Stimulated activated CD4-positive, alpha-beta T cell treated with anti-CD3 and anti-CD28 coated beads, Interleukin-15, amount 100 ng/mL, for 1 hour (primary cell): ENCODE data around the gene CHFR.
"Not testable (repeated sequence)": the region's sequence is repeated elsewhere in the genome, so short reads cannot be mapped to it uniquely, and the experiment has no call there.

Experiments
- DNase-seq, 2 donors: peaks; one replicate each; pipeline ENCODE4 v3.0.0-alpha.2; 2020; ENCODE audit warnings: low read depth in 1 of 2, low spot score in 1 of 2

The CHFR gene

DNA sequence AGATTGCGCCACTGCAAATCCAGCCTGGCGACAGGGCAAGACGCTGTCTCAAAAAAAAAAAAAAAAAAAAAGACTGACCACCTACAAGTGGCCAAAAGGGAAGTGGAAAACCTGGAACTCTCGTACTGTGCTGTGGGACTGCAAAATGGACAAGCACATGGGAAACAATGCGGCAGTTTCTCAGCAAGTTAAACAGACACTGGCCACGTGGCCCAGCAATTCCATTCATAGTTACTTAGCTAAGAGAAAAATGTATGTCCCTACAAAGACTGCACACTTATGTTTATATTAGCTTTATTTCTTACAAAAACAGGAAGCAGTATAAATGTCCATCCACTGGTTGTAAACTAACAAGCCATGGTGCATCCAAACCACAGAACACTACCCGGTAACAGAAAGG, 5.6 kb downstream of the CHFR start:
- no peak for DNase-seq

- DNase-seq: not testable (repeated sequence)
Measured at GRCh38 chr12:132874620-132875019, 12.8 kb downstream of the CHFR start.

GRCh38 chr12:132874175-132874574, 13.2 kb downstream of the CHFR start:
- no peak for DNase-seq

- no peak for DNase-seq
Measured at GRCh38 chr12:132873724-132874123, 13.7 kb downstream of the CHFR start.

DNA sequence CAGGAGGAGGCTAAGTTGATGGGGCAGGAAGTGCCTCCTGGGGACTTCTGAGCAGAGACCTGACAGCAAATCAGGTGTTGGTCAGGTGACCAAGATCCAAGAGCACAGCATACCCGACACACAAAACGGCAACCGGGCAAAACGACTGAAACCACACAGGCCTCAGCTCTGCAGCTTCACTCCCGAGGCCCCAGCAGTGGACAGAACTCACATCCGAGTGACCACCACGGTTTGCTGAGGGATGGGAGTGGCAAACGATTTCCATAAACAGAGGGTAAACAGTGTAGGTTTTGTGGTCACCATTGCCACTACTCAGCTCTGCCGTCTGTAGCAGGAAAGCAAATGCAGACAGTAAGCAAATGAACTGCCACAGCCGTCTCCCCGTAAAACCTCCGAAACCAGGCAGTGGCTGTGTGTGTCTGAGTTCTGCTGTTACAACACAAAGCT, 14.4 kb downstream of the CHFR start:
- DNase-seq: no peak

DNA sequence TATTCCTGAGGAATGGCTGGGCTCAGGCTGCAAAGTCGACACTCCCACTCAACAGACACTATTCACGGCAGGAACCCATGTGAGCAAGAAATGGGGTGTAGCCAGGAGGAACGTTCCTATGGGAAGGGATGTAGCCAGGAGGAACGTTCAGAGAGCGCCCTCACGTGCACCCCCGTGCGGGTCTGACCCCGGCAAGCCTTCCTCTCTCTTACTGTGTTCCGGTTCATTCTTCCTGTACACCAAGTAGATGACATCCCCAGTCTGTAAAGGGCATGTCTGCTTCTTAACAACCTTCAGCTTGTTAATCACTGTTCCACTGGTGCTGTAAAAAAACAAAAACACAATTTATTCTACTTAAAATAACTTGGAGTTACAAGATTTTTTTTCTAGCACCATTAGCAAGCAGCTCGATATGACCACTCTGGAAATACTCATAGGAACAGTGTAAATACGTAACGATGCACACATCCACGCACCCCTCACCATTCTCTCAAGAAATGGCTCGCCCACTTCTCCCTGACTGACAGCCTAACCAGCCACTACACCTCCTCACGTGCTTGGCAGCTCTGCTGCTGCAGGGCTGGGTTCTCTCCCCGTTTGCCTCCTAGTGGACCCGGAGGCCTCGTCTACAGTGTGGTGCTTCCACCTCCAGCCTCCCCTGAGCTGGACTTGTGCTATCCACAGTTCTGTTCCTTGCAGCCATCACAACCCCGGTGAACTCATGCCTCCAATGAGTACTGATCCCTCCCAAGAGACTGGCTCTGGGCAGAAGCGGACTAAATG, 15.1 kb downstream of the CHFR start:
- DNase-seq: no peak

- no peak for DNase-seq
Measured at GRCh38 chr12:132869551-132869950, 17.9 kb downstream of the CHFR start.

DNA sequence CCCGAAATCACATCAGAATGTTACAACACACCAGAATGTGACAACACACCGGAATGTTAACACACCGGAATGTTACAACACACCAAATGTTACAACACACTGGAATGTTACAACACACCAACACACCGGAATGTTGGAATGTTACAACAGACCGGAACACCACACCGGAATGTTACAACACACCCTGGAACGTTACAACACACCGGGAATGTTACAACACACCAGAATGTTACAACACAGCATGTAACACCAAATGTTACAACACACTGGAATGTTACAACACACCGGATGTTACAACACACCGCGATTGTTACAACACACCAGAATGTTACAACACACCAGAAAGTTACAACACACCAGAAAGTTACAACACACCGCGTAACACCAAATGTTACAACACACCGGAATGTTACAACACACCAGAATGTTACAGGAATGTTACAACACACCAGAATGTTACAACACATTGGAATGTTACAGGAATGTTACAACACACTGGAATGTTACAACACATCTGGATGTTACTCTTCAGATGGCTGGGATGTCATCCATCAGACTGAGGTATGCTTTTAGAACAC, 21.1 kb downstream of the CHFR start:
- DNase-seq: no peak

- DNase-seq: no peak
Measured at GRCh38 chr12:132861558-132861957, 25.8 kb downstream of the CHFR start.

GRCh38 chr12:132858718-132859266, 28.6 kb downstream of the CHFR start:
- no peak for DNase-seq

DNA sequence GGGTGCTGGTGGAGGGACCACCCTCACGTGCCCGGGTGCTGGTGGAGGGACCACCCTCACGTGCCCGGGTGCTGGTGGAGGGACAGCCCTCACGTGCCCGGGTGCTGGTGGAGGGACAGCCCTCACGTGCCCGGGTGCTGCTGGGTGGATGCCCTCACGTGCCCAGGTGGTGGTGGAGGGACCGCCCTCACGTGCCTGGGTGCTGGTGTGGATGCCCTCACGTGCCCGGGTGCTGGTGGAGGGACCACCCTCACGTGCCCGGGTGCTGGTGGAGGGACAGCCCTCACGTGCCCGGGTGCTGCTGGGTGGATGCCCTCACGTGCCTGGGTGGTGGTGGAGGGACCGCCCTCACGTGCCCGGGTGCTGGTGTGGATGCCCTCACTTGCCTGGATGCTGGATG, 30.4 kb downstream of the CHFR start:
- not testable (repeated sequence) for DNase-seq

- no peak for DNase-seq
Measured at GRCh38 chr12:132856581-132856980, 30.8 kb downstream of the CHFR start.

- DNase-seq: not testable (repeated sequence)
Measured at GRCh38 chr12:132855211-132855610, 32.2 kb downstream of the CHFR start.

DNA sequence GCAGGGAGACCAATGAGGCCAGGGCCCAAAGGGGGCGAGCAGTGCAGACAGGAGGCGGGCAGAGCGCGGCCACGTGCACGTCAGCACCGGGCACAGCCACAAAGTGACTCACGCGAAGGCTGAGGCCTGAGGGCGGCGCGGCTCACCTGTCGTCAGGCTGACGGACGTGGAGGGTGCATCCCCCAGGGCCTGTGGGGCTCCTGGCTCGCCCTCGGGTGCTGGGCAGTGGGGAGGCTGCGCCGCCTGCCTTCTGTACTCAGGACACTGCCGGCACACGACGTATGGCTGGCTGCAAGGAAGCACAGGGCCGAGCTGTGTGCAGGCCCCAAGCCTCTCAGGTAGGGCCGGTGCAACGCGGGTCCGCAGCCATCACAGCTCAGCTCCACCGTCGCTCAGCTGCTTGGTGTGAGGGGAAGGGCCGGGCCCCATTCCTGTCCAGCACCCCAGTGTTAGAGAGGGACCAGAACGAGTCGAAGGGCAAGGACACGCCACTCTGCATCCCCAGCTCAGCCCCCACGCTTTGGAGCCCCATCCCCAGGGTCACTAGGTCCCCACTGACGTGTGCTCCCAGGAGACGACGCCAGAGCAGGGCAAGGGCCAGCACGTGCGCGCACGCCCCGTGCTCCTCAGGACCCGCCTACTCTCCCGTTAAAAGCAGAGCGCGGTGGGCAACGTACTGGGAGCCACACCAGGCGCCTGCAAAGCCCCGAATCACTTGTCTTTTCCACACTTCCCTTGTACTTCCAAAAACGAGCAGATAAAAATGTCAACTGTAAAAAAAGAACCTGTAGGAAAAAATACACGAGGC, 33.9 kb downstream of the CHFR start:
- DNase-seq: no peak

- DNase-seq: no peak
Measured at GRCh38 chr12:132852496-132852895, 34.9 kb downstream of the CHFR start.

- DNase-seq: no peak
Measured at GRCh38 chr12:132851465-132851864, 35.9 kb downstream of the CHFR start.

DNA sequence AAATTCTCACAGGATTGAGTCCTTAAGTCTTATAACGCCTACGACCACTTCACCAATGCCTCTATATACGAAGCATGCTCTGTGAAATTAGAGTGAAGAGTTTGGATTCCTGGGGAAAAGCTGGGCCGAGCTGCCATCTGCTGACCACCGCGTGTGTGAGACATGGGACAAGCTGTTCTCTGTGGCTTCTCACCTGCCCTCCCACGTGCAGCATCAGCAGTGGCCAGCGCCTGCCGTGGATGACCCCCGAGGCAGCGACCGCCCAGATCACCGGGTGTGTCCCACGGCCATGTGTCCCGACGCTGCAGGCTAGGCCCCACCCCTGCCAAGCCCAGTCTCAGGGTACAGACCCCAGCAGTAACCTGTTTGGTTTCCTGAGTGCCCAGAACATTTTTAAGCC, 37.1 kb downstream of the CHFR start:
- DNase-seq: no peak

GRCh38 chr12:132848521-132848920, 38.9 kb downstream of the CHFR start:
- DNase-seq: no peak

DNA sequence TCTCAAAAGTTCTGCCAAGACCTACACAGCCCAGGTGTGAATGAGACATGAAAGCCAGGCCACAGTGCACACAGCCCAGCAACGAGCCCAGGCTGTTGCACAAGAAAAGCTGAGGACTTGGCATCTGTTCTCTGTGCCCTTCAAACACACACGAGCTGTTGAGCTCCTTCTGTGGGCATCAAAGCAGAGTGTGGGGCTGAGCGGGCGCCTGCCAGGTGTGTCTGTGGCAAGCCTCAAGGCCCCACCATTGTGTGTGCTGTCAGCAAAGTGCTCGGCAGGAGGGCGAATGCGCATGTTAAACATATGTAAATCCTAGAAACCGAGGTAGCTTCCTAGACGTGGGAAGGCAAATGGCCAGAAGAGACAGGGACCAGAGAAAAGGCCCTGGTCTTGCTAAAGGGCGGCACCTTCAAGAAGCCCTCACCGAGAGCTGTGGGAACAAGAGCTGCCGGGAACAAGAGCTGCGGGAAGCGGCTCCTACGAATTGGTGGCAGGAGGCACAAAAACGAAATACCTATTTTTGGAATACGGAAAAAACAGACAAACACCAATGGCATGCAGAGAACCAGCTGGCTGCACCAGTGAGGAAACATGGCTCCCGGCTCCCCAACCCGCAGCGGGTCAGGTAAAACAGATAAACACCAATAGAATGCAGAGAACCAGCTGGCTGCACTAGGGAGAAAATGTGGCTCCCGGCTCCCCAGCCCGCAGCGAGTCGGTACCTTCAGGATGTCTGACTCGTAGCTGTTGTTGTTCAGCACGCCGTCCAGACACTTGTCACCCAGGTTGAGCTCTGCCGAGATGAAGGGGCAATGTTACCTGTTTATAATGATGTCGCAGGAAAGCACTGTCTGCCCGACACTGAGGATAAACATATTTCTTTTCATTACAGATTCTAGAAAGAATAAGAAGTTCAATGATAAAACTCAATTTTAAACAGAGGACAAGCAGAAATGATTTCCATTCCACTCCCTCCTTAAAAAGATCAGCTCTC, 39.7 kb downstream of the CHFR start:
- DNase-seq: no peak

DNA sequence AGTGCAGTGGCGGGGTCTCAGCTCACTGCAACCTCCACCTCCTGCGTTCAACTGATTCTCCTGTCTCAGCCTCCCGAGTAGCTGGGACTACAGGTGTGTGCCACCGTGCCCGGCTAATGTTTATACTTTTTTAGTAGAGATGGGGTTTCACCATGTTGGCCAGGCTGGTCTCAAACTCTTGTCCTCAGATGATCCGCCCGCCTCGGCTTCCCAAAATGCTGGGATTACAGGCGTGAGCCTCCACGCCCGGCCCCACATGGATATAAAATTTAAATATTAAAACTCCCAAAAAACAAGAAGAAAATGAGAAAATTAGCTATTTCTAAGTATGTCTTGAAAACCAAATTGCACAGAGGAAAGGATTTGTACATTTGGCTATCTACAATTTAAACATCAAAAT, 42.7 kb downstream of the CHFR start:
- not testable (repeated sequence) for DNase-seq
